Epithelial cell of prostate (primary cell): ENCODE results near the gene EPG5.
"Not testable (repeated sequence)": the region's sequence is repeated elsewhere in the genome, so short reads cannot be mapped to it uniquely, and the experiment has no call there.

ENCODE experiments used
- DNase-seq: peaks from one replicate; pipeline ENCODE4 v3.0.0-alpha.2; 2011; ENCODE audit warnings: low read depth, low spot score
- H3K27ac ChIP-seq: fragments of 450-650 bp; 2 replicates; pipeline ENCODE4 v1.5.1; 2017; ENCODE audit warnings: mild to moderate bottlenecking

Gene EPG5

DNA sequence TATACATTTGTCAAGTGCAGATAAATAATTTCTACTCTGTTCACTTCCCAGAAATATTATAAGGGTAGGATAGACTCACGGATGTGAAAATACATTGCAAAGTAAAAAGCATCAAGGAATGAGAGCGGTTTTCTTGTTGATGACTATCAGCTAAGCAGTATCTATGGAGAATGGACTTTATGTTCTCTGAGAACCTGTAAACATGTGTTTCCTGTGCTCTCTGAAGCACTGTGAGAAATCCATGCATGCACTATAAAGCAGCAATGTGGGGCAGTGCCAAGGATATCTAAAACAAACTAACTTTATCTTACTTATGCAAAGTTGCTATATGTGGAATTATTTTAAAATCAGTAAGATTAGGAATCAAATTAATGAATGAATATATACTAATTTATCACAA lies 146.1 kb downstream of the EPG5 start:
- no peak for DNase-seq
- H3K27ac ChIP-seq, result no peak overlapping the region

DNA sequence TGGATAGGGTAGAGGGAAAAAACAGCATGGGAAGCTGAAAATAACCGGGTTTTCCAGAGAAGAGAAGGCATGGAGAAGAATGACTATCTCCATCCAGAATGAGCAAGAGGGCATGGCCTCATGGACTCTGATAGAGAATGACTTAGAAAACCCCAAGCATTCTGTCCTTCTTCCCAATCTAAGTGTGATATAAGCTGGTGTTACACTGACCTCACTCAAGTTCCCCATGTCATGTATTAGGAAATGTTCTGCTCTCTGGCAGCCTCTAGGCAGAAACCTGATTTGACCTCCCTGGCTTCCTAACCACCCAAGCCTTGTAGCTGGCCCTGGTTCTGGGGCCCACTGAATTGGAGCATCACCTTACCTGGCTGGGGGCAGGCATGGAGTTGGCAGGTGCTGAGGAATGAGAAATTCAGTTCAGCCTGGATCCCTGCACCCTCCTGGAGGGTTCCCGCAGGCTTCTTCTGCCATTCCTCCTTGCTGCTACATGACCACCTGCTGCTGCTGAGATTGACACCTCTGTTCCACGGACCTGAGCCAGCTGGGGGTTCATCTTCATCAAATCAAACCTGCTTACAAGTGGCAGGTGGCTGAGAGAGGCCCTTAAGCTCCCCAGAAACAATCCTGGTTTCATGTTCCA lies 146.9 kb downstream of the EPG5 start:
- no peak for DNase-seq
- H3K27ac ChIP-seq, result no peak overlapping the region

DNA sequence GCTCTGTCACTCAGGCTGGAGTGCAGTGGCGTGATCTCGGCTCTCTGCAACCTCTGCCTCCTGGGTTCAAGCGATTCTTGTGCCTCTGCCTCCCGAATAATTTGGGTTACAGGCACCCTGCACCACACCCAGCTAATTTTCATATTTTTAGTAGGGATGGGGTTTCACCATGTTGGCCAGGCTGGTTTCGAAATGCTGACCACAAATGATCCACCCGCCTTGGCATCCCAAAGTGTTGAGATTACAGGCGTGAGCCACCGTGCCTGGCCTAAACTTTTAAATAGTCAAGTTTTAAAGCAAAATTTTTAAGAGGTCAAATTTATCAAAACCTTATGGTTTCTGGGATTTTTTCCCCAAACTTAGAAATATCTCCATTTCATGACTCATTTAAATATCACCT lies 148.4 kb downstream of the EPG5 start:
- not testable (repeated sequence) for DNase-seq, H3K27ac ChIP-seq

DNA sequence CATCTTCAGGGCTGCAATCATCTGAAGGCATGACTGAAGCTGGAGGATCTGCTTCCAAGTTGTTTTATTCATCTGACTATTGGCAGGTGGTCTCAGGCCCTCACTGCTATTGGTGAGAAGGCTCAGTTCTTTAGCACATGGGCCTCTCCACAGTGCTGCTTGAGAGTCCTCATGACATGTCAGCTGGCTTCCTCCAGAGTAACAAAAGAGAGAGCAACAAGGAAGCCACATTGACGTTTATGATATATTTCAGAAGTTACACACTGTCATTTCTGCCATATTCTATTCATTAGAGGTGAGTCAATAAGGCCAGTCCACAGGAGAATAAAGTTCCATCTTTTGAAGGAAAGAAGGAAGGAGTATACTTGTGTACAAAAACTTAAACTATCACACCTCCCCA lies 149.6 kb downstream of the EPG5 start:
- no peak overlapping the region for H3K27ac ChIP-seq
- DNase-seq, result no peak

DNA sequence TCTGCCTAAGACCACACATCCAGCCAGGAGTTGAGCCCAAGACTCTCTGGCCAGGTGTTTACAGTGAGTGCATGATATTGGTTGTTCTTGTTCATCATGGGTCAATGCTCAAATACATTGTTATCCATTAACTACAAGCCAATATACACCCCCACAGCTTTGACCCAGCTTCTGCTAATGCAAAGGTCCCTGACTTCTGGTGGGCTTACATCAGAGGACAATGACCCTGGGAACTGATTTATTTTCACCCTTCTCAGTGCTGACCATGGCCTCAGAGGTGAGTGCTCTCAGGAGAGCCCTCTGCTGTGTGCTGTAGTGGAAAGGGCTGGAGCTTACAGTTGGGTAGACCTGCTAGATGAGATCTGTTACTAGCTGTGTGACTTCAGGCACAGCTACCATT lies 152.4 kb downstream of the EPG5 start:
- not testable (repeated sequence) for DNase-seq

DNA sequence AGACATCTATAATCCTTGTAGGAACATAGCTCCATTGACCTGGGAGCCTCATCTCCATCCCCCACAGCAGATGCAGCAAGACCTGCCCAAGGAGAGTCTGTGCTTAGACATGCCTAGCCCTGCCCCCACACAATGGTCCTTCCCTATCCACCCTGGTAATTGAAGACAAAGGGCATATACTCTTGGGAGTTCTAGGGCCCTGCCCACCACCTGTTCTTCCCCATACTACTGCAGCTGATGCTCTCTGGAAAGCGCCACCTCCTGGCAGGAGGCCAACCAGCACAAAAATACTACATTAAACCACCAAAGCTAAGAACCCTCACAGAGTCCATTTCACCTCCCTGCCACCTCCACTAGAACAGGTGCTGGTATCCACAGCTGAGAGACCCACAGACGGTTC lies 160.0 kb downstream of the EPG5 start:
- DNase-seq, result not testable (repeated sequence)
- peak overlapping the region; percentile 99 for H3K27ac ChIP-seq

More for the DNA sequence above, 152.4 kb downstream of the EPG5 start:
- not testable (repeated sequence) for H3K27ac ChIP-seq

DNA sequence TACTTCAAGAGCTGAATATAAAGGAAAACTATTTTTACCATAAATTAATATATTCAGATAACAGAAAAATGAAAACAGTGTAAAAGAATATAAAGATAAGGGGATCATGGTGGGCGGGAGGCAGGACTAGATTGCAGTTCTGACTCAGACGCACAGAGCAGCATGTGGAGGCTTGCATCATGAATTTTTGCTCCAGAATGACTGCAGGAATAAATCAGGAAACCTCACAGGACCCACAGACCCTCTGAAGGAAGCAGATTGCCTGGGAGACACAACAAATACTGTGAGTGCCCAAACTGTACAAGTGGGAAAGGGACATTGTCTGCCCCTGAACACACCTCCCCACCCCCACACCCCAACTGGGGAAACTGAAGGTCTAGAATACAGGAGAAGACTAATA lies 160.9 kb downstream of the EPG5 start:
- DNase-seq, result no peak
- H3K27ac ChIP-seq, result peak overlapping the region; percentile 99

DNA sequence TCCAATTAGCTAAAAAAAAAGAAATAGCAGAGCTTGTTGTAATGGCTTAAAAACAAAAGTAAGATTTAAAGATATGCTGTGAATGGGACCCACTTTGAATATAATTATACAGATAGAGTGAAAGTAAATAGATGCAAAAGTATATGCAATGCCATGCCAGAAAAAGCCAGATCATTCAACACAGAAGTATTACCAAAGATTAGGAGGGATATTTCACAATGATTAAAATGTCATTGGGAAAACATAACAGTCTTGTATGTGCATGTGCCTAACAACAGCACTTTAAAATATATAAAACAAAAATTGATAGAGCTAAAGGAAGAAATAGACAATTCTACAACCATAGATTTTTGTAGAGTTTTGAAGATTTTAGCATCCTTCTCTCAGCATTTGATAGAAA lies 161.6 kb downstream of the EPG5 start:
- H3K27ac ChIP-seq, result peak overlapping the region; percentile 99
- no peak for DNase-seq

DNA sequence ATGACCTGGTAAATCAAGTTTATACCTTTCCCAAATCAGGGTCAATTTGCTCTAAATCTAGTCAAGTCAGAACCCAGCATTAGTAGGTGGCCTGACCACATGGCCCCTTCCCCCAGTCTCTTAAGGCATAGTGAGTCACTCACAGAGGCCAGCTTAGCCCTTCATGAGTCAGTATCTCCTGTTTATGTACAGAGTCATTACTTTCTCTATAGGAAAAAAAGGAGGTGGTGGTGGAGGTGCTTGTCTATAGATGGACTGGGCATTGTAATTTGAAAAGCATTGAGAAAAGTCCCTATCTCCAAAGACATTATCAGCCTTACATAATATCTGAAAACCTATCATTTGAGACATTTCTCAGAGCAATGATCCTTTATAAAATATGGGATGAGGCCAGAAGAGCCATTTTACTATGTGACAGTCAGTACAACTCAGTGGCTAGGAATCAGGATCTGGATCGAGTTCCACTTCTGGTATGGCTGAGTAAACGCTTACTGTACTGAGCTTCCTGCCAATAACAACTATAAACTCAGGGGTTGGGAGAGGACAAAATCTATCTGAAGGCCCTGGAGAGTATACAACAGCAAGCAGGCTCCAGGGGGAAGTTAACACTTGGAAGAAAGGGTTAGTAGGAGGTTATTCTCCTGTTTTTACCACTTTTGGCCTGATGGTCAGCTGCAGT lies 164.2 kb downstream of the EPG5 start:
- peak overlapping the region; percentile 99 for H3K27ac ChIP-seq
- peak; percentile 99 for DNase-seq

DNA sequence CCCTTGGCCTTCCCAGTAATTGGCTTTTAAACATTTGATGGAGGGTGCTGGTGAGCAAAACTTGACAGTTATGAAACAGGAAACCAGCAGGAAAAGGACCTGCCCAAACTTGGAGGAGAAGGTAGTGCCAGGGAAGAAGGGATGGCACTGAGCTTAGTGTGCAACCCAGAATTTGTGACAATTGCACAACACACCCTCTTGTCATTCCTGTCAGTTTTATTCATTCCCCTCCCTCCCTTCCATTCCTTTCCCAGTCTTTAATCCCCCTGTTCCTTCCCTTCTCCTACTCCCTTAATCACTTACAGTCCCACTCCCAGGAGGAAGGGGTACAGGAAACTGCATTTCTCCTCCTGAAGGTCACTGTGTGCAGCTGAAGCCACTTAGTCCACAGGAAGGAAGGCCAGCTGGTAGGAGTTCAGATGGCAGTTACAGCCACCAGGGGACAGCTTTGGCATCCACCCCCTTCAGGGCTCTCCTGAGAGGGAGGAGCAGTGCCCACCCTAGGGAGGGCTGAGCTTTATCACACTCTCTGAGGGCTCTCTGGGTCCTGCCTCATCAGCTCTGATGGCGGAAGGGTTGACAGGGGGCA lies 165.6 kb downstream of the EPG5 start:
- no peak for DNase-seq
- H3K27ac ChIP-seq, result peak overlapping the region; percentile 99
